ENCODE data around the gene ANKRD12.

ANKRD12 gene

DNA sequence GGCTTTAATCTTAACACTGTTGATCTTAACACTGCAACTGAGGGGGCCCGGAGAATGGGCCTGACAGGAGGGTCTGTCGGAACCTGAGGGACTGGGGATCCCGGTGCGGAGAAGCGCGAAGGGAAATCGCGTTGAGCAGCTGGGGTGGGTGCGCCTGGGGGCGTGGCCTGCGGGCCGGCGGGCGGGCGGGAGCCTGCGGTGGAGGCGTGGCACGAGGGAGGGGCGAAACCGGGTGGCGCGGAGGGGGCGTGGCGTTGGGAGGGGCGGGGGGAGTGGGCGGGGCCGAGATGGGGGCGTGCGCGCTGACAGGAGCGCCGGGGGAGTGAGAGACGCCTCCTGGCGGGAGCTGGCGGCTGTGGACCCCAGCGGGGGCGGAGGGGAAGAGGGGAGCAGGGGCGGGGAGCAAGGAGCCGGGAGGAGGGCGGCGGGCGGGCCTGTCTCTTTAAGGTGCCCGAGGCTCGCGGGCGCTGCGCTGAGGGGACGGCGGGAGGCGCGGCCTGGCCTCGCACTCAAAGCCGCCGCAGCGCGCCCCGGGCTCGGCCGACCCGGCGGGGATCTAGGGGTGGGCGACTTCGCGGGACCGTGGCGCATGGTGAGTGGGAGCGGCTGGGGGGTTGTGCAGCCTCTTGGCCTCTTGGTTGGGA, 197.9 kb downstream of the ANKRD12 start, which contains the start of gene TWSG1:
Gene TWSG1 (plus strand): TSS at position 445 of the 644 bp plus-strand sequence. CDS start 2,457 bp downstream, outside the sequence.
- H3K27ac ChIP-seq (ENCODE audit: low read depth, low read length) = no peak within 1 kb of the TSS
- H3K36me3 ChIP-seq (ENCODE audit: control insufficient read depth, low read length) = peaks cover 10% of the 10 kb centered on the region
- no peaks in the 10 kb centered on the region for H3K27me3 ChIP-seq (ENCODE audit: control insufficient read depth, low read length)
- H3K79me2 ChIP-seq (ENCODE audit: control insufficient read depth, low read length) = peaks cover 11% of the 10 kb centered on the region
- no peaks in the 10 kb centered on the region for H4K20me1 ChIP-seq (ENCODE audit: control insufficient read depth, insufficient read depth, low read depth, low read length)
- H3K4me1 ChIP-seq (ENCODE audit: control insufficient read depth, low read length) = peaks cover 20% of the 10 kb centered on the region
- peak within 1 kb of the TSS; percentile 93 for H3K4me2 ChIP-seq (ENCODE audit: low read length)
- H3K9me2 ChIP-seq (replicated peaks; ENCODE audit: control insufficient read depth, low read length) = no peaks in the 10 kb centered on the region
- no peaks in the 10 kb centered on the region for H3F3A ChIP-seq (ENCODE audit: control insufficient read depth, insufficient read depth)
- TF ChIP-seq EZH2phosphoT487 (IDR thresholded peaks at IDR 0.05; ENCODE audit: borderline replicate concordance, low read length) = no peak
- TF ChIP-seq, protein P1, sequence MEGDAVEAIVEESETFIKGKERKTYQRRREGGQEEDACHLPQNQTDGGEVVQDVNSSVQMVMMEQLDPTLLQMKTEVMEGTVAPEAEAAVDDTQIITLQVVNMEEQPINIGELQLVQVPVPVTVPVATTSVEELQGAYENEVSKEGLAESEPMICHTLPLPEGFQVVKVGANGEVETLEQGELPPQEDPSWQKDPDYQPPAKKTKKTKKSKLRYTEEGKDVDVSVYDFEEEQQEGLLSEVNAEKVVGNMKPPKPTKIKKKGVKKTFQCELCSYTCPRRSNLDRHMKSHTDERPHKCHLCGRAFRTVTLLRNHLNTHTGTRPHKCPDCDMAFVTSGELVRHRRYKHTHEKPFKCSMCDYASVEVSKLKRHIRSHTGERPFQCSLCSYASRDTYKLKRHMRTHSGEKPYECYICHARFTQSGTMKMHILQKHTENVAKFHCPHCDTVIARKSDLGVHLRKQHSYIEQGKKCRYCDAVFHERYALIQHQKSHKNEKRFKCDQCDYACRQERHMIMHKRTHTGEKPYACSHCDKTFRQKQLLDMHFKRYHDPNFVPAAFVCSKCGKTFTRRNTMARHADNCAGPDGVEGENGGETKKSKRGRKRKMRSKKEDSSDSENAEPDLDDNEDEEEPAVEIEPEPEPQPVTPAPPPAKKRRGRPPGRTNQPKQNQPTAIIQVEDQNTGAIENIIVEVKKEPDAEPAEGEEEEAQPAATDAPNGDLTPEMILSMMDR (IDR thresholded peaks at IDR 0.05; ENCODE audit: low read depth, low read length, poor library complexity, severe bottlenecking) = no peak
- H3K9me3 ChIP-seq (ENCODE audit: control insufficient read depth, insufficient read depth, low read length) = no peaks in the 10 kb centered on the region
- H3K4me3 ChIP-seq (ENCODE audit: low read length) = peak within 1 kb of the TSS; percentile 89

DNA sequence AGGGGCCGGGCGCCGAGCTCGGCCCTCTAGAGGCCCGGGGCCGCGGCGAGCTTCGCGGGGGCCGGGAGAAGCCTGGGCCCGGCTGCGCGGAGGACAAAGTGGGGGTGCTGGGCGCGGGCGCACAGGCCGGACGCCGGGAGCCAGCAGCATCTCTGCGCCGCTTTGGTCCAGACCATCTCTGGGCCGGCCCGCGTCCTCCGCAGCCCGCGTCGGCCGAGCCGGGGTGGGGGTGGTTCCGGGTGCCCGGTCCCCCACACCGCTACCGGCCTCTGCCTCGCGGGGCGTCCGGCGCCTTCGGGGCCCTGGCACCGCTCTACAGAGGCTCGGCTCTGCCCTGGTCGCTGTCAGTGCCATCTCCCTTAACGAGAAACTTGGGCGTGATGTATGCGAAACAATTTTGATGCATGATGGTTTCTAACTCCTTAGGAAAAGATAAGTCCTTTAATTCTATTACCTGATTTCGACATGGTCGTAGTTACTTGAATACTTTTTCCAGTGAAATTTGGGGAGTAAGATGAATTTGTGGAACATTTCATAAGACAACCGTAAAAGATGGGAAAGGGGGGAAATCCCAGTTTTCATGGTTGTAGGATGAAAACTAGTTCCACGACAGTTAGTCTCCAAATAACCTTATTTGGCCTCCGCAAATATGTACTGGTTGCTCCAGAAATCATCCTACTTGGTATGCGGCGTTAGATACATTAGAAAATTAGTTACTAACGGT, 198.6 kb downstream of the ANKRD12 start:
- Histone ChIP-seq H3K4me2 (ENCODE audit: low read length) (peak overlapping the region; percentile 93), H3F3A (ENCODE audit: control insufficient read depth, insufficient read depth) (no peaks in the 10 kb centered on the region), H3K9me2 (replicated peaks; ENCODE audit: control insufficient read depth, low read length) (no peaks in the 10 kb centered on the region), H3K79me2 (ENCODE audit: control insufficient read depth, low read length) (peaks cover 11% of the 10 kb centered on the region), H3K27me3 (ENCODE audit: control insufficient read depth, low read length) (no peaks in the 10 kb centered on the region), H3K36me3 (ENCODE audit: control insufficient read depth, low read length) (peaks cover 10% of the 10 kb centered on the region), H4K20me1 (ENCODE audit: control insufficient read depth, insufficient read depth, low read depth, low read length) (no peaks in the 10 kb centered on the region), H3K9me3 (ENCODE audit: control insufficient read depth, insufficient read depth, low read length) (no peaks in the 10 kb centered on the region), H3K27ac (ENCODE audit: low read depth, low read length) (no peak overlapping the region), H3K4me3 (ENCODE audit: low read length) (peak overlapping the region; percentile 89), H3K4me1 (ENCODE audit: control insufficient read depth, low read length) (peaks cover 20% of the 10 kb centered on the region)
- TF ChIP-seq, protein P1 (IDR thresholded peaks at IDR 0.05; ENCODE audit: low read depth, low read length, poor library complexity, severe bottlenecking) = peak; percentile 26
- no peak for TF ChIP-seq EZH2phosphoT487 (IDR thresholded peaks at IDR 0.05; ENCODE audit: borderline replicate concordance, low read length)

Data from DOHH2 (cell line).